ENCODE data around the gene HIF1A. TPM values are rescaled to one million over a fixed set of nuclear protein-coding genes. Genes with fewer than 3 reads are reported as not detected.

The HIF1A gene
- total RNA-seq, 1 donor from 2014 or later: 139 TPM

- DNase-seq (ENCODE audit: low read depth in 2 of 2): no peak
These were observed 84.8 kb downstream of the HIF1A start for GRCh38 chr14:61780125-61780524.

DNA sequence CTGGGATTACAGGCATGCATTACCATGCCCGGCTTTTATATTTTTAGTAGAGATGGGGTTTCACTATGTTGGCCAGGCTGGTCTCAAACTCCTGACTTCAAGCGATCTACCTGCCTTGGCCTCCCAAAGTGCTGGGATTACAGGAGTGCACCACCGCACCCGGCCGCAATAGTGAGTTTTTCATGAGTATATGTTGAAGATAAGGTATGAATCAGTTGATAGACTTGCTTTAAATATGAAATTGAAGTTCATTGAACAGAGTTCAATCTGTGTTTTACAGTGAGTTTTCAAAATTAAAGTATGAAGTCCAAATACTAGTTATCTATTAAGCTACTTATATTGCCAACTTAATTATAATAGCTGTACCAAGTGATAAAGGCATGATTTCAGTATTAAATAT lies 102.0 kb downstream of the HIF1A start:
- no peak for DNase-seq (ENCODE audit: low read depth in 2 of 2)

Other genes starting within 250 kb of the HIF1A start
- 8.6 and 9.7 TPM in 2 replicates for gene SNAPC1, start 66.9 kb downstream of the HIF1A start, total RNA-seq
- gene SYT16, start 117.2 kb downstream of the HIF1A start, total RNA-seq: 0.39 and 1.6 TPM in 2 replicates

Data from dermis microvascular lymphatic vessel endothelial cell (primary cell).